Hepatic stellate cell (primary cell): ENCODE measurements around the gene SSX2IP.
"Not testable (repeated sequence)": the region's sequence is repeated elsewhere in the genome, so short reads cannot be mapped to it uniquely, and the experiment has no call there.

ENCODE experiments used
- DNase-seq: peaks from one replicate; pipeline ENCODE4 v3.0.0; 2011; ENCODE audit warnings: low spot score

The SSX2IP gene

DNA sequence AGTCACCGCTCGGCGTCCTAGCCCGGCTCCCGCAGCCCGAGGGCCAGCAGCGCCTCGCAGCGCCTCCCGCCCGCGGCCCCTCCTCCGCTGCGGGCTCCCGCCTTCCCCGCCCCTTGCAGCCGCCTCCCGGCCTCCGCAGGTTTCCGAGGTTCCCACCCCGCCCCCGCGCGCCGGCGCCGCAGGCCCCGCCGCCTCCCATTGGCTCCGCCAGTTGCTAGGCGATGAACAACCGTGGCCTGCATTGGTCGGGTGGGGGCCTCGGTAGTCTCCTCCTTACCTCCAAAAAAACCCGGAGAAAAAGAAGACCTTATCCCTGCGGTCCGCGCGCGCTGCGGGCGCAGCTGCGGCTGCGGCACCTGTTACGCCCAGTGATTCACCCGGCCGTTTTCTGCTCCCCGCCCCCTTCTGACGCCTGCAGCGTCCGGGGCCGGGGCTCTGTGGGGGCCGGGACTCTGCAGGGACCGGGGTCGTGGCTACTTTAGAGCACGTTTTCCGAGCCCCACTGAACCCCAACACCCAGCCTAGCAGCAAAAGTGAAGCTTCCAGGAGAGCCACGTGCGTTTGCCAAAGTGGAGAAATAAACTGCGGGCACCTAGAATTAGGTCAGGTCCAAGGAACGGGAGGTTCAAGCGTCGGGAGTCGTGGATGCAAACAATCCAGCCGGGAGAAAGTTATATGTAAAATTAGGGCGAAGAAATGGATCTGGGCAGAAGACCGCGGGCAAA is at the start of gene SSX2IP:
SSX2IP (minus strand) TSS at position 65 of the 725 bp plus-strand sequence. CDS start 19,242 bp downstream, outside the sequence.
- DNase-seq = peak; percentile 96

- DNase-seq = no peak
These were observed 48.0 kb upstream of the SSX2IP start for GRCh38 chr1:84738237-84738636.

- DNase-seq = no peak
These were observed 47.3 kb upstream of the SSX2IP start for GRCh38 chr1:84737590-84737989.

DNA sequence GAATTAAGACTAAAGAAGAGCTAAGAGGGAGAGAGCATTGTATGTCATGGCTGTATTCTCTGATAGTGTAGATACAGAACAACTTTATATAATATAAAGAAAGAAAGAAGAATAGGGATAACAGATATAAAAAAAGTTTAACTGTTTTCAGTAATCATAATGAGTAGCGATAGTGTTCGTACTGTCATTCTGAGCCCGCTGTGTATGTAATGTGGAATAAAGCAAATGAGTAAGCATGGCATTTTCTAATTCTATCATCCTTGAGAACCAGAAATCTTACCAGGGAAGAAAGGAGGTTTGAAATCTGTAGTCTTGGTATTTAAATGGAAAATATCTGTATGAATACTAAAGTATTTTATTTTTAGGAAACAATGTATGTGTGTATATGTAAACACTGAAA is 46.7 kb upstream of the SSX2IP start:
- DNase-seq = no peak

DNA sequence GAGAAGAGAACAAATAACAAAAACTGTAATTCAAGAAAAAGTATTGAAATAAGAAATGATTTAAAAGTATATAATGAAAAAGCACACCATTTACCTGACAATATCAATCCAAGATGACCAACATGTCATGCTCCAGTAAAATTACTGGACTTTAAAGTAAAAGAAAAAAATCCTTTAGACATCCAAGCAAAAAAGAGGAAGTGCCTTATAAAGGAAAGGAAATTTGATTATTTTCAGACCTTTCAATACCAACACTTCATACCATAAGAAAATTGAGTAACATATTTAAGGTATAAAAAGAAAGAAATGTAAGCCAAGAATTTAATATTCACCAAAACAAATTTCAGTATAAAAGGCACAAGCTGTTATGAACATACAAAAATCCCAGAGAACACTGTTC is 46.2 kb upstream of the SSX2IP start:
- no peak for DNase-seq

GRCh38 chr1:84735483-84735882 is 45.2 kb upstream of the SSX2IP start:
- no peak for DNase-seq

DNA sequence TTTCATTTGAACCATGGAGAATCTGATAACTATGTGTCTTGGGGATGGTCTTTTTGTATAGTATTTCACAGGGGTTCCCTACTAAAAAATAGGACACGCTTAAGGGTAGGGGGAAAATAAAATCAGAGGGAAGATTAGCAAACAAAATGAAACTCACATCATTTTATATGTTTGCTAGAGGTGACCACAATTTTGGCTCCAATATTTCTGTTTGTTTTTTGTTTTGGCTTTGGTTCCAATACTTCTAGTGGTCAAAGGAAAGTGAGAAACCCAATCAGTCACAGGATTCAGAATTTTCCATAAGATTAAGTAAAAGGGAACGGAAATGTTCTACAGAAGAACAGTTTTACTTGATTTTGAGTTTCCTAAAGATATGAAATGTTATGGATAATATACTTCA is 42.3 kb upstream of the SSX2IP start:
- DNase-seq = no peak

GRCh38 chr1:84731519-84731918 is 41.3 kb upstream of the SSX2IP start:
- DNase-seq = no peak

- not testable (repeated sequence) for DNase-seq
These were observed 37.5 kb upstream of the SSX2IP start for GRCh38 chr1:84727711-84728110.

GRCh38 chr1:84726593-84727499 is 36.6 kb upstream of the SSX2IP start:
- DNase-seq = no peak

- no peak for DNase-seq
These were observed 34.0 kb upstream of the SSX2IP start for GRCh38 chr1:84724128-84724860.

DNA sequence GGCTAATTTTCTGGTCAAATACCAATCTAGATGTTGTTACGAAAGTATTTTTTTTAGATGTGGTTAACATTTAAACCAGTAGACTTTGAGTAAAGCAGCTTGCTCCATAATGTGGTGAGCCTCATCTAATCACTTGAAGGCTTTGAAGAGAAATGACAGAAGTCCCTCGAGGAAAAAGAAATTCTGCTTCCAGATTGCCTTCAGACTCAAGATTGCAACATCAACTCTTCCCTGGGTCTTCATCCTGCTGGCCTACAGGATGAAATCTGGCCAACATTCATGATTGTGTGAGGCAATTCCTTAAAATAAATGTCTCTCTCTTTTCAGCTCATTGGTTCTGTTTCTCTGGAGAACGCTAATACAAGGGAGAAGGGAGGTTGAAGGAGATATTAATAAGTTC is 32.5 kb upstream of the SSX2IP start:
- no peak for DNase-seq

- not testable (repeated sequence) for DNase-seq
These were observed 31.6 kb upstream of the SSX2IP start for GRCh38 chr1:84721872-84722271.

DNA sequence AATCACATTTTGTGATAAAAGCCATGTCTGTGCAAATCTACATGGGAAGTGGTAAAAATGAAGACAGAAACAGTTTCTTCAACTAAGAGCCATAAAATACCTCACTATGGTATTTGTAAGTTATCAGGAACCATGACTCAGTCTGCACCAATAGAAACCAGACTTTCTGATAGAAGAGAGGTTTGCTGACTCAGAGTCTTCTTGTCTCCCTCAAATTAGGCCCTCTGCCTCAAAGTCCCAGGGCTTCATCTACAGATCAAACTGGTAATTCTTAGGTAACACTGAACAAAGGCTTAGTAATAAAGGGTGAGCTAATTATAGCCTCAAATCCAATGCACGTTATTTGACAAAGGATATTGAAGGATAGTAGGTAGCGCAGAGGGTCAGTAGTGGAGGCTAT is 30.9 kb upstream of the SSX2IP start:
- peak; percentile 26 for DNase-seq

- no peak for DNase-seq
These were observed 30.0 kb upstream of the SSX2IP start for GRCh38 chr1:84720221-84720780.

GRCh38 chr1:84719543-84720217 is 29.4 kb upstream of the SSX2IP start:
- no peak for DNase-seq

DNA sequence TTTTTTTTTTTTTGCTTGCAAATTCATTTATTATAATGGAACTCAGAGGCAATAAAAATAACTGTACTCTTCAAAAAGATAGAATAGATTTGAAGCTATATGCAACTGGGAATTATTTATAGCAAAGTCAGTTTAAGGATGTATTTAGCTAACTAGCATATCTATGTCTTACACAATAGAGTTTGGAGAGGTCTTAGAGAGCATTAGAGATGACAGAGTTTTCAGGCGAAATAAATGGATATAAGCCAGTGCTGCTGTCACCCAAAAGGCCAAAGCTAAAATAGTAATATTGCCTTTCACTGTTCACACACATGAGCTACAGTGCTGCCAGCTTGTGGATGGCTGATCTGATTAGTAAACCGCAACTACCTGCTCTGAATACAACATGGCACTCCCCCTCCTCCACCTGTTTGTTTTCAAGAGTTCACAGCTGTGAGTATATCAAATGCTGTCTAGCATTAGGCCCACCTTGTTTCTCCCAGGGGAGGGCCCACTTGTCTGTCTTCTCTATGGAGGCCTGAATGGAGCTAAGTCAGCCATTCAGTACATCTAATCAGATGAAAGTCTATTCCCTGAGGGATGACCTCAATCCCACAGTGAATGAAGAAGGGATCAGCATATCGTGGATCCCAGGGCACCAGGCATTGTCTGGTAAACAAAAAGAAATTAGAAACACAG is 25.2 kb upstream of the SSX2IP start:
- DNase-seq = no peak

DNA sequence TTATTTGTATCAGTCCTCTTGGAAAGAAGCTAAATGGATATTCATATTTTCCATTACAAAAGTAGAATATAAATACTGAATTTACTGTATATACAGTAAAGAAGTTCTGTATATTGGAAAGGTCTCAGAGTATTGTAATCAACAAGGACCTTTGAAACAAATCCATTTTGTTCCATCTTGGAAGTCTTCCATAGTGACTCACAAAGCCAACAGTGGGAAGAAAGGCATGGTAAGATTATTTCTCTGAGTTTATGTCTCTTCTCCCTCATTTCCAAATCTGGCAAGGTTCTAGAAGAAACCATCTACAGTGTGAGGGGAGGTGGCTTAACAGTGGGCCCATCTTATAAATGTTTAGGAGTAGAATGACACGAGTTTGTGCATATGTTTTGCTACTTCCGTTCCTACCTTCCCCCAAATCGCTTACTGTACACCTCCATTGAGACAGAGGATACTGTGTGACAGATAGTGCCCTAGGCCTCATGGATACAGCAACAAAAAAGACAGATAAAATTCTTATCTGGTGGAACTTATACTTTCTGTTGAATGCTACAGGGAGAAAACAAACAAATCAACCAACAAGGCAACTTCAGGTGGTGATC is 22.1 kb upstream of the SSX2IP start:
- DNase-seq = no peak

DNA sequence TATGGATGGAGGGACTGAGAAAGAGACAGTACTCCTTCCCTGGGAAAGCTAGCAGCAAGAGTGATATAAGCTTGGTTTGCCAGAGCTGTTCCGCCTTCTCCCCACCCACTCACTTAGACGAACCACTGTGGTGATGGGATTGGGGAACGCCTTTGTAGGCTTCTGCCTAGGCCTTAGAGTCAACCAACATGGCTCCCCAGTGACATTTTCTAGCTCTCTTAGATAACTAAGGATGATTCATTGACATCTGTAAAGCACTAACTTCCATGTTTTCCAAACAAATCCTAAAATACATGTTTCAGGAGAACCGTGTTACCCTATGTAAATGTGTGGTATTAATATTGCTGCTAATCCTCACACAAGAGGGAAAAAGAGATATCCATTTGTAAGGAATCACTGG is 21.6 kb upstream of the SSX2IP start:
- no peak for DNase-seq

GRCh38 chr1:84711121-84711520 is 20.9 kb upstream of the SSX2IP start:
- no peak for DNase-seq

GRCh38 chr1:84709131-84709530 is 18.9 kb upstream of the SSX2IP start:
- no peak for DNase-seq
